ENCODE data around the gene GMPR.

GMPR gene

DNA sequence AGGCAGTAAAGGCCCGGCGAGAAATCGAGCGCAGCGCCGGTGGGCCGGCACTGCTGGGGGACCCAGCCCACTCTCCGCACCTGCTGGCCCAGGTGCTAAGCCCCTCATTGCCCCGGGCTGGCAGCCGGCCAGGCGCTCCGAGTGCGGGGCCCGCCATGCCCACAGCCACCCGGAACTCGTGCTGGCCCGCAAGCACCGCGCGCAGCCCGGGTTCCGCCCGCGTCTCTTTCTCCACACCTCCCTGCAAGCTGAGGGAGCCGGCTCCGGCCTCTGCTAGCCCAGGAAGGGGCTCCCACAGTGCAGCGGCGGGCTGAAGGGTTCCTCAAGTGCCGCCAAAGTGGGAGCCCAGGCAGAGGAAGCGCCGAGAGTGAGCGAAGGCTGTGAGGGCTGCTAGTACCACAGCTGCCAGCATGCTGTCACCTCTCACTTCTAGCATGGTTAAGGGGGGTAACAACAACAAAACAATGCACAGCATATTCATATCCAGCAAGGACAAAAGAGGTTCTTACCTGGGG, 11.3 kb upstream of the GMPR start:
- no peaks in the 10 kb centered on the region for H3K9me3 ChIP-seq
- no peaks in the 10 kb centered on the region for H3K36me3 ChIP-seq
- H3K27ac ChIP-seq = no peak overlapping the region
- intact Hi-C loops (cut with DNase I; ENCODE audit: low total_unique reads) = no loop called here
- no peak for DNase-seq
- H3K4me1 ChIP-seq = peaks cover 0 to 17% (median 8%) of the 10 kb centered on the region in 4 donors
- H3K4me3 ChIP-seq = no peak overlapping the region
- H3K27me3 ChIP-seq = no peaks in the 10 kb centered on the region
- TF ChIP-seq CTCF (IDR thresholded peaks at IDR 0.05) = no peak

GRCh38 chr6:16227605-16228004, 10.8 kb upstream of the GMPR start:
- H3K4me3 ChIP-seq = no peak overlapping the region
- no peak for TF ChIP-seq CTCF (IDR thresholded peaks at IDR 0.05)
- H3K36me3 ChIP-seq = no peaks in the 10 kb centered on the region
- H3K27ac ChIP-seq = no peak overlapping the region
- H3K4me1 ChIP-seq = peaks cover 0 to 17% (median 8%) of the 10 kb centered on the region in 4 donors
- no peak for DNase-seq
- H3K27me3 ChIP-seq = no peaks in the 10 kb centered on the region
- no peaks in the 10 kb centered on the region for H3K9me3 ChIP-seq
- intact Hi-C loops (cut with DNase I; ENCODE audit: low total_unique reads) = no loop called here

GRCh38 chr6:16228043-16228442, 10.3 kb upstream of the GMPR start:
- DNase-seq = no peak
- TF ChIP-seq CTCF (IDR thresholded peaks at IDR 0.05) = no peak
- intact Hi-C loops (cut with DNase I; ENCODE audit: low total_unique reads) = no loop called here
- Histone ChIP-seq H3K27ac (no peak overlapping the region), H3K36me3 (no peaks in the 10 kb centered on the region), H3K4me1 (peaks cover 0 to 17% (median 8%) of the 10 kb centered on the region in 4 donors), H3K4me3 (no peak overlapping the region), H3K27me3 (no peaks in the 10 kb centered on the region), H3K9me3 (no peaks in the 10 kb centered on the region)

GRCh38 chr6:16228709-16229665, 9.4 kb upstream of the GMPR start:
- peak overlapping the region; percentile 20 to 49 for H3K27ac ChIP-seq
- intact Hi-C loops (cut with DNase I; ENCODE audit: low total_unique reads) = no loop called here
- DNase-seq = no peak
- peak overlapping the region; percentile 41 for H3K4me3 ChIP-seq
- no peaks in the 10 kb centered on the region for H3K9me3 ChIP-seq
- H3K36me3 ChIP-seq = no peaks in the 10 kb centered on the region
- peak in 1 of 2 experiments; percentile 6 for TF ChIP-seq CTCF (IDR thresholded peaks at IDR 0.05)
- H3K27me3 ChIP-seq = no peaks in the 10 kb centered on the region
- peaks cover 0 to 17% (median 8%) of the 10 kb centered on the region in 4 donors for H3K4me1 ChIP-seq

DNA sequence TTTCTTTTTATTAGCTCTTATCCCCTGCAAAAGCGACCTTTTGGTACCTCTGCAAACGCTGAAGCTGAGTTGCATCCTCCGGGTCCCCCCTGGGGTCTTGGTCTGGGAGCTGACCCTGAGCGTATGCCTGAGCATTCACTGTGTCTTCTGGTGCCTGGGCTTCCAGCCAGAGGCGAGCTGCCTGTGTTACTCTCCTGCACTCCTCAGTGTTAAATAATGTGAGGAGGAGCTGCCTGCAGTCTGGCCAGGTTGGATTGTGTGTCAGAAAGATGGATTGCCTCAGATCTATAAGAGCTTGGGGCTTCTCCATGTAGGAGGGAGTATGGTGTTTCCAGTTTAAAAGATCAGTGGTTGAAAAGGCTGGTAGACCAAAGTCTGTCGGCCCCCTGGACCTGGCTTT, 8.7 kb upstream of the GMPR start:
- Histone ChIP-seq H3K27me3 (no peaks in the 10 kb centered on the region), H3K27ac (no peak overlapping the region), H3K36me3 (no peaks in the 10 kb centered on the region), H3K4me1 (peaks cover 0 to 17% (median 8%) of the 10 kb centered on the region in 4 donors), H3K9me3 (no peaks in the 10 kb centered on the region), H3K4me3 (no peak overlapping the region)
- no peak for DNase-seq
- no peak for TF ChIP-seq CTCF (IDR thresholded peaks at IDR 0.05)
- intact Hi-C loops (cut with DNase I; ENCODE audit: low total_unique reads) = no loop called here

All from tibial artery (tissue), 4 donors.